ENCODE measurements around the gene POM121L2.

DNA sequence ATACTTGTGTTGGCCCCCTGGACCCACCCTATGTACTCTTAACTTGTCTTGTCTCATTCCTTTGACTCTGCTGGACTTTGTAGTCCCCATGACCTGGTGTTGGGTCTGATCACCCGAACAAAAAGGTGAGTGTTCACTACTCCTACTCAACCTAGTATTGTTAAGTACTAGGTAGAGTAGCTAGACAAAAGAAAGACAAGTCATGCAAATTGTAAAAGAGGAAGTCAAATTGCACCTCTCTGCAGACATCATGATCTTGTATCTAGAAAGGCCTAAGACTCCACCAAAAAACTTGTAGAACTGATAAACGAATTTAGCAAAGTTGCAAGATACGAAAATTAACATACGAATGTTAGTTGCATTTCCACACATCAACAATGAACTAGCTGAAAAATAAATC, 40.8 kb upstream of the POM121L2 start:
- TF ChIP-seq GATA3 (IDR thresholded peaks at IDR 0.05; ENCODE audit: low read depth, low read length) (no peak), GATA2 (IDR thresholded peaks at IDR 0.05; ENCODE audit: low read depth, low read length) (no peak)

Data from SH-SY5Y (cell line).